DLD1 (cell line): ENCODE measurements around the gene MRTO4.
"Not testable (repeated sequence)": the region's sequence is repeated elsewhere in the genome, so short reads cannot be mapped to it uniquely, and the experiment has no call there.

Source experiments
- in situ Hi-C: cut with HindIII; loops from 2 replicates; pipeline ENCODE4 v1.10.0; 2017; ENCODE audit warnings: low sequenced_read_pairs

Gene MRTO4

DNA sequence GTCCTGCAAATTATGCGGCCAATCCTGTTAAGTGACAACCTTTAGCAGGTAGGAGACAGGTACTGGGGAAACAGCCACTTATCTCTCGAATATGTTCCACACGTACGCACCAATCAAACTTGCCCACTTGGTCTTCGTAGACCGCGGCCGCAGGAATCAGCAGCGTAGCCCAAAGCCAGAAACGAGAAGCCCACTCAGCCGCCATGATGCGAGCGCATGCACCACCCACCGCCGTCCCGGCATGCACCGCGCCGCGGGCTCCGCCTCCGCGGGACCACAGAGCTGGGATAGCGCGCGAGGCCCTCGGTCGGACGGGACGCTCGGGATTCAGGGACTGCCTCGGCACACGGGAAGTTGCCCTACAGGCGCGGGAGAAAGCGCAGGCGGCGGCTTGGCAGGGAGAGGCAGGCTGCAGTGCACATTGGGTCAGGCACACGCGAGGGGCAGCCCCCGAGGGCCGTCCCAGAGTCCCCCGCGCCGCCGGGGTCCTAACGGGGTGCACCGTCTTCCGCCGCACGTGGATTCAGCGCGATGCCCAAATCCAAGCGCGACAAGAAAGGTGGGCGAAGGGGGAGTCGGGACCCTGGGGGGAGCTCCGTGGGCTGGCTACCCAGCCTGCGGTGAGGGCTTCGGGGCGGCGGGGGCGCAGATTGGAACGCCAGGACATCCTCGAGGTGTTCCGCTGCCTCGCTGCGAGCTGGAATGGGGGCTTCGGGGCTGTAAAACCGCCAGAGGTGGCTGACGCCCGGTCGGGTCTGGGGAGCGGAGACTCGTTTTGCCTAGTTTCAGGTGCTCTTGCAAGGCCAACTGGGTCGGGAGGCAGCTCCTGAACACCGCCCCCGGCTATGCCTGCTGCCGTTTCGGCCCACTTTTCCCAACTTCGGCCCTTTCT is at the start of gene MRTO4, which contains the start of gene EMC1:
Gene MRTO4 (plus strand): TSS at position 501 of the 892 bp plus-strand sequence. CDS start 31 bp downstream, at position 532.
Gene EMC1 (minus strand): TSS at position 220 of the 892 bp plus-strand sequence. CDS start 15 bp downstream, at position 205.
- in situ Hi-C loops = no loop called here

GRCh38 chr1:19202396-19202795 is 49.2 kb upstream of the MRTO4 start:
- in situ Hi-C loops = no loop called here

DNA sequence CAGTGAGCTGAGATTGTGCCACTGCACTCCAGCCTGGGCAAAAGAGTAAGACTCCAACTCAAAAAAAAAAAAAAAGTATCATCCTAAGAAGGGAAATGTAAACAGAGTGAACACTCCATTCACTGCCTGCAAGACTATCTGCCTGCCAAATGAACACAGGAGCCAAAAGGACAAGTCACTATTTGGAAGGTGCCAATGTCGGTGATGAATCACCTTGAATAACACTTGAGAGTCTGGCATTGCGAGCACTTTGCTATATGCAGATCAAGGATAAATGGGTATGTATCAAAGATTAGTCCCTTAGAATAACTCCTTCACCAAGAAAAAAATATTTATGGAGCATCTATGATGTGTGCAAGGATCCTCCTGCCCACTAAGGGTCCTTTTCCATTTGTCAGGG is 48.2 kb upstream of the MRTO4 start:
- in situ Hi-C loops = no loop called here

DNA sequence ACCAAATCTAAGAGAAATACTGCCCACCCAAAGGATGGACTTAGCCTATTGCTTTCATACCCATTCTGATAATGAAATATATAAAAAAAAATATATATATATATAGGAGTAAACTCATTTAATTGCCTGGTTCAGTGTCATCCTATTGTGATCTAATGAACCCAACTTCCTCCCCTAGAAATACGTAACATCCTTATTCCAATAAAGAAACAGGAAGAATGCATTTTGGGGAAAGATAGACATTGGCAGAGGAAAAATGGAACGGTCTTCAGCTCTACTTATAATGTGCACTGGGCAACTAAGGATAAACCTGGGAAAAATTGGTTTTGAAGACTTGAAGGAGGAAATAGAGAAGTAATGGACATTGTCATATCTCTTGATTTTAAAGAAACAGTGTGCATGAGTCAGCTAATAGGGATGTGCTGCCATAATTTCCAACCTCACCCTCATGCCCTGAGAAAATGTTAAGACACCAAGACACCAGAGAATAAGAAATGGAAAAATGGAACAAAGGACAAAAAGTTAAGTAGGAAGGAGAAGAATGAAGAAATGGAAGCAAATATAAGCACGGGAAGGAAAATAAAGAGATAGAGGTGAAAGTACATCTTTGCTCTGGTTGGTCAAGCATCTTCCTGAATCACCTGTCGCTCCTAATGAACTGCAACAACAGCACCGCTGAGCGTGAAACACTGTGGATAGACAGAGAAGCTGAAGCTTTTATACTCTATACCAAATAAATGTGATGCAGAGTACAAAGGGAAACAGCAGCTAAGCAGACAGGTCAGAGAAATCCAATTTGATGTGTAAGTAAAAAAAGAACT is 46.9 kb upstream of the MRTO4 start:
- in situ Hi-C loops = no loop called here

DNA sequence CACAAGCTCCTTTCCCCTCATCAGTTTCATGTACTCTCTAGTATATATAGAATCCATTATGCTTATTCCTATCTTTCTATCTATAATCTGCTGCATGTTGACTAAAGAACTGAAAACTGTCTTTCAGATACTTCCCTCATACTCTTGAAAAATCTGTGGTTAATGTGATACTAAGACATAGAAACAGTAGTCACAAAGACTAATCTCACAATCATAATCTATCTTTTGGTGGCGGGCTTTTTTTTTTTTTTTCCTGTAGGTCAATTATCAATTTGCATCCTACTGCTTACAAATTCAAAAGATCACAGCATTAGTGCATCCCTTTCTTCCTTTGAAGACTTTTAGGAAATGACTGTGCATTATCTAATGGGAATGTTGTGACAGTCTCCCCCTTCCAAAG is 46.2 kb upstream of the MRTO4 start:
- in situ Hi-C loops = no loop called here

GRCh38 chr1:19205845-19206244 is 45.8 kb upstream of the MRTO4 start:
- in situ Hi-C loops = no loop called here

DNA sequence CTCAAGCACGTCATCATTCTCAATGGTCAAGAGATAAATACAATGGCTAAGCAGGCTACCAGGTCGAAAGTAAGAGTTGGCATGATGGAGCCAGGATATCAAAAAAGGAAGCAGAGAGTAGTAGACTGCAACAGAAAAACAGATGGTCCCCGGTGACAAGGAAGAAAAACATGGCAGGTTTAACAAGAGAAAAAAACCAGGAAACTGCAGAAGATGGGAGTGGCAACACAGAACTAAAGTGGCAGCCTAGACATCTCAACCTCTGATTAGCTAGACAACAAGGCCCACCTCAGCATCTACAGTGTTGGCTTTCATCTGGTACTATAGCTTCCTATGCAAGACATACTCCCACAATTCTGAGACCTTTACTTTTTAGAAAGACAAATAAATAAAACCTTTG is 44.7 kb upstream of the MRTO4 start:
- in situ Hi-C loops = no loop called here

- in situ Hi-C loops = no loop called here
Observed at GRCh38 chr1:19208710-19209438, 42.7 kb upstream of the MRTO4 start.

DNA sequence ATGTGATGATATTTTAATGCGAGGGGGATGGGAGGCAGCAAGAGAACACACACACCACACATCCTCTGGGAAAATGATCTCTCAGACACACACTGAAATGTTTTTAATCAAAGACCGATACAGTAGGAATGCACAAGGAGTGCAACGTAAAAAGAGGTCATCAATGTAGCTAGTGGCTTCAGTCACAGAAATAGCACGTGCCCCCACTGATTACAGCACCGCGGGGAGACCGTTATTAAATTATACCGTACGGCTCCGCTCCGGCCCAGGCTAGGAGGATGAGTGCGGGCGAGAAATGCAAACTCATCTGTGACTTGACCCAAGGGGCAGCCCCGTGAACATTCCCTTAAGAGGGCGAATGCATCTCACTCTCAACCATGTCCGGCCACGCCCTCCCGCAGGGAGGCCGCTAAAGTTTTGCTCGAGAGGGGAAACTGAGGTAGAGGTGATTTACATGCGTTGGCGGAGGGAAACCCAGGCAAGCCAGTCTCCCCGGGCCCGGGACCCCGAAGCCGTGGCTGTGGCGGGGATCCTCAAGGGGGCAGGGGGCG is 42.1 kb upstream of the MRTO4 start:
- in situ Hi-C loops = no loop called here

DNA sequence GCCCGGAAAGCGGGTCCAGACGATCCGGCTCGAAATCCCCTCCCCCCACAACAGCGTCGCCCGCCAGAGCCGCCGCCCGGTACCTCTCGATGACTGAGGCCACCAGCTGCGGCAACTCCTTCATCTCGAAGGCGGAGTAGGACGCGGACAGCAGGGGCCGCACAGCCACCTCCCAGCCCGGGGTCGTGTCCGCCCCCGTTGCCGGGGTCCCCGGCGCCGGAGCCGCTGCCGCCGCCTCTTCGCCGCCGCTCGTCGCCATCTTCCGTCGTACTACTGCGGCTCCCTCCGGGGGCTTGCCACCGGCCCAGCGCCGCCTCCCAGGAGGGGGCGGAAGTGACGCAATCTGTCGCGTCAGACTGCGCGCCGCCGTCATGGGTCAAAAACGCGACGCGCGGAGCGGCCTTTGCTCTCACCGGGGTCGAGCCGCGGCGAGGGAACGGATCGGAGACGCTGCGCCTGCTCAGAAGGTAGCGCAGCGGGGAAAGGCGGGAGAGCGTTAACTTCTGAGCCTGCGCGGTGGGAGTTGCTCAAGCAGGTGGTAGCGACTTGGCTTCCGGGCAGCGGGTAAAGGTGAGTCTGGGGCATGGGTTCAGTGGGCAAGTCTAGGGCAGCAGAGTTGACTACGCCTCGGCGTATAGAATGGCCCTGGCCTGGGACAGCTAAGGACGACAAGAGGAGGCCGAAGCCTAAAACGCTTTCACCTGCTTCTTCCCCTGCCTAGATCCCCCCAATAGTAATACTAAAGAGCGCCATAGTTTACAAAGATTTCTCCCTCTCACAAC is 41.4 kb upstream of the MRTO4 start, which contains the start of gene UBR4:
Gene UBR4 (minus strand): TSS at position 277 of the 782 bp plus-strand sequence. CDS start 18 bp downstream, at position 259.
- in situ Hi-C loops = no loop called here

GRCh38 chr1:19210772-19211549 is 40.6 kb upstream of the MRTO4 start:
- in situ Hi-C loops = no loop called here

GRCh38 chr1:19212167-19212566 is 39.4 kb upstream of the MRTO4 start:
- in situ Hi-C loops = no loop called here

- in situ Hi-C loops = no loop called here
Observed at GRCh38 chr1:19213580-19213979, 38.0 kb upstream of the MRTO4 start.

- in situ Hi-C loops = not testable (repeated sequence)
Observed at GRCh38 chr1:19216585-19216984, 35.0 kb upstream of the MRTO4 start.

GRCh38 chr1:19219451-19219850 is 32.2 kb upstream of the MRTO4 start:
- in situ Hi-C loops = no loop called here

- in situ Hi-C loops = no loop called here
Observed at GRCh38 chr1:19220080-19220846, 31.3 kb upstream of the MRTO4 start.

DNA sequence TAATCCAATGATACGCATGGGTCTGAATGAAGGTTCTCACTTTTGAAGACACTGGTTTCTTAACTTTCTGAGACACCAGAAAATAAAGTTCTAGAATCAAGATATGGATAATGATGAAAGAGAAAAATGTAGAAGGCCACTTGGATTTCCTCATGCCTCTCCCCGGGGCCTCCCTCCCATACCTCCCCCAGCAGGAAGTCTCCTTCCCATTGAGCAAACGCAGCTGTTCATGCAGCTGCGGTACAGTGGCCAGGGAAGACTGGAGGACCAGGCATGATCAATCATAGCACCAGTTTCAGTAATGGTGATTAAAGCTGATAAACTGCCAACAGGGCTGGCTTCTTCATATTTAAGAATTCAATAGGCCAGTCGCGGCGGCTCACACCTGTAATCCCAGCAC is 30.6 kb upstream of the MRTO4 start:
- in situ Hi-C loops = no loop called here

GRCh38 chr1:19222573-19222972 is 29.0 kb upstream of the MRTO4 start:
- in situ Hi-C loops = no loop called here
